ENCODE data around the gene PET100.

Gene PET100

DNA sequence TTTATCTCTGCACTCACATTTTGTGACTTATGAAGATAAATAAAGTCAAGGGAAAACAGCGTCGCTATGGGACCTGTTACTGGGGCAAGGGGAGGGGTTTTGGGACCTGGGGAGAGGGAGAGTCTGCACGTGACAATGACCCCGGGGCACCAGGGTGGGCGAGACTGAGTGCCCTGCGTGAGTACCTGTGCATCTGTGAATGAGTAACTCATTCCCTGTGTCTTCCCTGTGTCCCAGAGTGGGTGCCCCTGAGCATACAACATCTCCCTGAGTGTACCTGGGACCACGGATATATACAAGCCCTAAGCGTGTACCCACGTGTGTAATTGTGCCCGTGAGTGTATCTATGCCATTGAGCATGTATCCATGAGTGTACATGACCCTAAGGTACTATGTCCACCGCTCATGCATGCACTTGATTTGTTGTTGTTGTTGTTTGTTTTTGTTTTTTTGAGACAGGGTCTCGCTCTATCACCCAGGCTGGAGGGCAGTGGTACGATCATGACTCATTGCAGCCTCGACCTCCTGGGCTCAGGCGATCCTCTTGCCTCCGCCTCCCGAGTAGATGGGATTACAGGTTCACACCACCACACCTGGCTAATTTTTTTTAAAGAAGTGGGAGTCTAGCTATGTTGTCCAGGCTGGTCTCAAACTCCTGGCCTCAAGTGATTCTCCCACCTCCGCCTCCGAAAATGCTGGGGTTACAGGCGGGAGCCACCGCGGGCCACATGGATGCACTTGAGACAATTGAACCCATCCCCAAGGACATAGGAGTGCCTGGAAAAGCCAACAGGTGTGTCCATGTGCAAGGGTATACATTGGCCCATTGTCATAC, 50.4 kb downstream of the PET100 start:
- DNase-seq = no peak
- no peak for ATAC-seq

- DNase-seq (peak; percentile 91), ATAC-seq (peak; percentile 51)
Observed at GRCh38 chr19:7680606-7681339, 51.2 kb downstream of the PET100 start, which contains the start of gene TRAPPC5. TRAPPC5 (plus strand) TSS chr19:7680833; CDS start chr19:7682254, 1,421 bp downstream.

All from stimulated activated naive CD8-positive, alpha-beta T cell treated with anti-CD3 and anti-CD28 coated beads, Interleukin-15, Interleukin-2, amounts not matched to agents 100 U/mL and 50 U/mL, for 24 hours (primary cell).